GM12875 (cell line): ENCODE results near the gene IGSF21.

ENCODE experiments used
- H3K4me3 ChIP-seq: one replicate; pipeline ENCODE4 v1.5.1; 2011; ENCODE audit warnings: low read depth, low read length, control low read depth
- CTCF ChIP-seq: IDR thresholded peaks from 2 replicates; pipeline ENCODE4 v1.5.1; 2011; ENCODE audit warnings: low read depth, mild to moderate bottlenecking, control low read depth, inconsistent platforms, low read length, moderate library complexity, borderline replicate concordance; ENCODE audit not compliant: insufficient read depth

IGSF21 gene

GRCh38 chr1:18350747-18351146, 243.1 kb downstream of the IGSF21 start:
- H3K4me3 ChIP-seq, result no peak overlapping the region
- TF ChIP-seq CTCF, result no peak

- TF ChIP-seq CTCF, result no peak
Observed at GRCh38 chr1:18351735-18352134, 244.1 kb downstream of the IGSF21 start.

GRCh38 chr1:18352636-18353265, 245.2 kb downstream of the IGSF21 start:
- TF ChIP-seq CTCF, result no peak
- H3K4me3 ChIP-seq, result no peak overlapping the region

More at GRCh38 chr1:18351735-18352134, 244.1 kb downstream of the IGSF21 start:
- no peak overlapping the region for H3K4me3 ChIP-seq

- TF ChIP-seq CTCF, result no peak
- no peak overlapping the region for H3K4me3 ChIP-seq
Observed at GRCh38 chr1:18353528-18353927, 245.9 kb downstream of the IGSF21 start.

- no peak overlapping the region for H3K4me3 ChIP-seq
- no peak for TF ChIP-seq CTCF
Observed at GRCh38 chr1:18353992-18354391, 246.4 kb downstream of the IGSF21 start.

GRCh38 chr1:18354612-18355011, 247.0 kb downstream of the IGSF21 start:
- TF ChIP-seq CTCF, result no peak
- no peak overlapping the region for H3K4me3 ChIP-seq

GRCh38 chr1:18357622-18358230, 250.1 kb downstream of the IGSF21 start:
- no peak overlapping the region for H3K4me3 ChIP-seq
- TF ChIP-seq CTCF, result no peak
